Endothelial cell of umbilical vein (primary cell): ENCODE measurements around the gene ERFL. TPM values are rescaled to one million over a fixed set of nuclear protein-coding genes. Genes with fewer than 3 reads are reported as not detected.

ENCODE experiments used
- BruUV-seq: library from RNA; stranded (reverse); fragments of 400-500 nt; replicated peaks from 2 replicates; lab custom pipeline; 2021; lab: Mats Ljungman, UMichigan
- CTCF ChIA-PET: fragments of 300-600, 350-600 bp; sonication (Branson Sonifier 250); formaldehyde crosslinking; loops from one replicate; lab custom pipeline; 2021; ENCODE audit warnings: antibody characterized with exemption, inconsistent platforms; lab: Charles Lee
- POLR2A ChIA-PET: fragments of 300-600, 350-600 bp; sonication (Branson Sonifier 250); formaldehyde crosslinking; loops from one replicate; lab custom pipeline; 2021; ENCODE audit warnings: antibody characterized with exemption, inconsistent platforms; lab: Charles Lee
- DNase-seq: peaks from one replicate; pipeline ENCODE4 v3.0.0-alpha.2; 2011; ENCODE audit warnings: low read depth, low spot score
- FAIRE-seq: peaks from 2 replicates; lab custom pipeline; 2011; peaks lifted over from hg19 to GRCh38; lab: Jason Lieb, UNC
- H2AFZ ChIP-seq: 2 replicates; pipeline ENCODE4 v1.6.0; 2012; ENCODE audit warnings: low read depth, low read length, control low read depth, inconsistent platforms
- H3K27ac ChIP-seq: 2 replicates; pipeline ENCODE4 v1.5.1; 2011; ENCODE audit warnings: low read depth, mild to moderate bottlenecking, control low read depth, low read length, moderate library complexity; ENCODE audit not compliant: insufficient read depth
- H3K27me3 ChIP-seq, 2 experiments: 2 replicates each; pipeline versions ENCODE4 v1.6.0 to v1.6.1; 2011; ENCODE audit warnings: low read length in 2 of 2, mixed read lengths in 1 of 2; ENCODE audit not compliant: control insufficient read depth in 2 of 2, insufficient read depth in 2 of 2
- H3K36me3 ChIP-seq, 2 experiments: 2 replicates in 1 of 2; 3 replicates in 1 of 2; pipeline ENCODE4 v1.5.1; 2011; ENCODE audit warnings: low read length in 2 of 2, mild to moderate bottlenecking in 1 of 2, moderate library complexity in 1 of 2; ENCODE audit not compliant: control insufficient read depth in 2 of 2, insufficient read depth in 2 of 2; ENCODE audit errors: extremely low read depth in 1 of 2
- H3K4me1 ChIP-seq: 3 replicates; pipeline ENCODE4 v1.5.1; 2011; ENCODE audit warnings: mild to moderate bottlenecking, low read length; ENCODE audit not compliant: control insufficient read depth, insufficient read depth; ENCODE audit errors: extremely low read depth
- H3K4me2 ChIP-seq: 2 replicates; pipeline ENCODE4 v1.6.1; 2011; ENCODE audit warnings: low read length, control low read depth, mixed read lengths; ENCODE audit not compliant: insufficient read depth
- H3K4me3 ChIP-seq, 3 experiments: fragments of 200-600 bp in 1 of 3; sonication (generic), shearing (Covaris generic) in 1 of 3; replicated peaks in 1 of 3; 2 replicates each; pipeline ENCODE4 v1.5.1; 2011 to 2016; ENCODE audit warnings: control low read depth in 3 of 3, low read length in 3 of 3, mild to moderate bottlenecking in 2 of 3, inconsistent platforms in 1 of 3, low read depth in 1 of 3, moderate library complexity in 1 of 3; ENCODE audit not compliant: insufficient read depth in 1 of 3
- H3K79me2 ChIP-seq: 2 replicates; pipeline ENCODE4 v1.6.0; 2012; ENCODE audit warnings: low read length, inconsistent platforms; ENCODE audit not compliant: control insufficient read depth, insufficient read depth
- H3K9ac ChIP-seq: replicated peaks from 2 replicates; pipeline ENCODE3; 2011; ENCODE audit warnings: low read length, control low read depth; ENCODE audit not compliant: insufficient read depth; ENCODE audit errors: extremely low read depth
- H3K9me1 ChIP-seq: replicated peaks from 3 replicates; pipeline ENCODE4 v1.6.0; 2011; ENCODE audit warnings: mild to moderate bottlenecking, low read length; ENCODE audit not compliant: control insufficient read depth, insufficient read depth; ENCODE audit errors: extremely low read depth
- H3K9me3 ChIP-seq: replicated peaks from 2 replicates; pipeline ENCODE4 v1.5.1; 2012; ENCODE audit warnings: low read length, inconsistent platforms; ENCODE audit not compliant: control insufficient read depth, insufficient read depth
- H4K20me1 ChIP-seq: replicated peaks from 2 replicates; pipeline ENCODE3; 2011; ENCODE audit warnings: mild to moderate bottlenecking, low read length; ENCODE audit not compliant: control insufficient read depth, insufficient read depth; ENCODE audit errors: extremely low read depth
- CTCF ChIP-seq, 2 donors: IDR thresholded peaks; 1 replicate in 1 of 2; 2 replicates in 1 of 2; pipeline ENCODE4 v1.5.1; 2011; ENCODE audit warnings: low read length in 2 of 2, mild to moderate bottlenecking in 2 of 2, moderate library complexity in 2 of 2, control low read depth in 1 of 2, inconsistent platforms in 1 of 2, low read depth in 1 of 2; ENCODE audit not compliant: insufficient read depth in 1 of 2; ENCODE audit errors: extremely low read depth in 1 of 2
- EZH2 ChIP-seq: IDR thresholded peaks from 2 replicates; pipeline ENCODE4 v1.6.1; 2012; ENCODE audit warnings: borderline replicate concordance, low read depth, mild to moderate bottlenecking, moderate library complexity, low read length, inconsistent platforms; ENCODE audit not compliant: severe bottlenecking
- FOS ChIP-seq: IDR thresholded peaks from 2 replicates; pipeline ENCODE4 v1.6.1; 2011; ENCODE audit warnings: mild to moderate bottlenecking, low read length, moderate library complexity, borderline replicate concordance; ENCODE audit not compliant: insufficient read depth
- GATA2 ChIP-seq: IDR thresholded peaks from 2 replicates; pipeline ENCODE4 v1.7.0; 2011; ENCODE audit warnings: low read depth, mild to moderate bottlenecking, moderate library complexity, mixed read lengths, low read length; ENCODE audit not compliant: insufficient read length, insufficient read depth
- JUN ChIP-seq: IDR thresholded peaks from 2 replicates; pipeline ENCODE4 v1.6.1; 2011; ENCODE audit warnings: borderline replicate concordance, low read depth; ENCODE audit not compliant: insufficient read length, insufficient read depth
- MAX ChIP-seq: IDR thresholded peaks from 2 replicates; pipeline ENCODE4 v1.6.1; 2011; ENCODE audit not compliant: insufficient read depth, insufficient read length
- MYC ChIP-seq: IDR thresholded peaks from one replicate; pipeline ENCODE4 v1.6.1; 2011; ENCODE audit warnings: mild to moderate bottlenecking, low read depth, low read length
- POLR2A ChIP-seq: IDR thresholded peaks from 2 replicates; pipeline ENCODE4 v1.6.1; 2012; ENCODE audit warnings: low read depth, mild to moderate bottlenecking, control low read depth, low read length
- POLR2AphosphoS5 ChIP-seq: IDR thresholded peaks from 2 replicates; pipeline ENCODE4 v1.6.1; 2012; ENCODE audit warnings: low read depth, mild to moderate bottlenecking, control low read depth, low read length, moderate library complexity; ENCODE audit not compliant: insufficient read depth
- dilution Hi-C: fragments of 300-500 bp; cut with MboI; formaldehyde crosslinking; loops from one replicate; pipeline ENCODE4 v1.15.0; 2019; ENCODE audit warnings: low sequenced_read_pairs; ENCODE audit not compliant: extremely low pct_ligation_motif_present
- intact Hi-C: fragments of 100-400 bp; cut with micrococcal nuclease; formaldehyde crosslinking; loops from one replicate; pipeline ENCODE4 v1.10.0; 2022
- polyA plus RNA-seq, 4 experiments: library from polyadenylated mRNA; depleted of rRNA in 3 of 4; stranded (reverse) in 3 of 4; unstranded in 1 of 4; fragments of >200 nt; gene quantifications; 2 replicates each; pipeline versions ENCODE4 v1.2.1 to v1.2.3, GENCODE V29; 2011 to 2012; ENCODE audit warnings: missing spikeins in 1 of 4
- total RNA-seq: library from RNA; stranded (reverse); gene quantifications from 2 replicates; pipeline ENCODE4 v1.2.3, GENCODE V29; 2021

The ERFL gene
- total and polyA plus RNA-seq, 2 donors (not counting 3 experiments of a cell fraction or from before 2014, with no cell fraction given), result not detected

- dilution Hi-C loops (no loop called here), intact Hi-C loops (loop anchor here (1.0 to 2.0 kb wide), 3 partner anchors 87 to 133 kb away; no protein-coding TSS in a partner anchor)
- FAIRE-seq (peak; percentile 94), DNase-seq (peak; percentile 91)
- ChIA-PET POLR2A (interaction anchor here (1.0 to 1.3 kb wide), 2 partner anchors 99 to 100 kb away, joined by 3 to 4 read pairs; no protein-coding TSS in a partner anchor), CTCF (interaction anchor here (1.1 to 1.7 kb wide), 3 partner anchors 76 to 100 kb away, joined by 3 to 7 read pairs (median 6); partner anchors contain the start of gene RPS19)
- Histone ChIP-seq H4K20me1 (no peaks in the 10 kb centered on the region), H3K27me3 (no peaks in the 10 kb centered on the region), H3K9me1 (no peaks in the 10 kb centered on the region), H3K36me3 (peaks cover 3 to 4% of the 10 kb centered on the region in 2 experiments), H3K27ac (peak within 1 kb of the TSS; percentile 87), H3K4me1 (peaks cover 12% of the 10 kb centered on the region), H2AFZ (peak within 1 kb of the TSS; percentile 84), H3K9me3 (no peaks in the 10 kb centered on the region), H3K4me3 (peak within 1 kb of the TSS; percentile 52 to 90 (median 68)), H3K79me2 (no peaks in the 10 kb centered on the region), H3K9ac (peak within 1 kb of the TSS; percentile 98), H3K4me2 (peak within 1 kb of the TSS; percentile 49)
- no TSS peak for BruUV-seq
- TF ChIP-seq POLR2AphosphoS5 (peak; percentile 25), JUN (no peak), EZH2 (no peak), POLR2A (no peak), GATA2 (no peak), FOS (no peak), MYC (peak; percentile 3), MAX (no peak), CTCF (IDR thresholded peaks at IDR 0.05; ENCODE audit: extremely low read depth in 1 of 2, insufficient read depth in 1 of 2, low read depth in 1 of 2, low read length in 2 of 2) (peak in 1 of 2 donors; percentile 33)
Observed at GRCh38 chr19:41959056-41960053, 31.1 kb upstream of the ERFL start, which contains the start of gene RABAC1. Gene RABAC1, minus strand, starts transcription at chr19:41959321. Its CDS starts 29 bp downstream, at chr19:41959292.
